ENCODE data around the gene FURIN.

Gene FURIN

GRCh38 chr15:90828111-90828510 is 40.3 kb upstream of the FURIN start:
- H3K27me3 ChIP-seq (replicated peaks; ENCODE audit: control insufficient read depth, insufficient read depth, low read length, poor library complexity, severe bottlenecking) = no peaks in the 10 kb centered on the region
- H3K27ac ChIP-seq (ENCODE audit: insufficient read depth, low read length, poor library complexity, severe bottlenecking) = no peak overlapping the region
- H3K4me3 ChIP-seq (ENCODE audit: insufficient read depth, low read depth, low read length, poor library complexity, severe bottlenecking) = no peak overlapping the region
- H3K36me3 ChIP-seq (ENCODE audit: control insufficient read depth, insufficient read depth, low read length) = no peaks in the 10 kb centered on the region
- H3K9me3 ChIP-seq (ENCODE audit: control insufficient read depth, low read length) = no peaks in the 10 kb centered on the region
- H3K4me1 ChIP-seq (ENCODE audit: control insufficient read depth, insufficient read depth, low read length, poor library complexity, severe bottlenecking) = no peaks in the 10 kb centered on the region
- no peak for DNase-seq

- no peak overlapping the region for H3K4me3 ChIP-seq (ENCODE audit: insufficient read depth, low read depth, low read length, poor library complexity, severe bottlenecking)
- no peaks in the 10 kb centered on the region for H3K9me3 ChIP-seq (ENCODE audit: control insufficient read depth, low read length)
- H3K36me3 ChIP-seq (ENCODE audit: control insufficient read depth, insufficient read depth, low read length) = no peaks in the 10 kb centered on the region
- no peak for DNase-seq
- no peak overlapping the region for H3K27ac ChIP-seq (ENCODE audit: insufficient read depth, low read length, poor library complexity, severe bottlenecking)
- no peaks in the 10 kb centered on the region for H3K4me1 ChIP-seq (ENCODE audit: control insufficient read depth, insufficient read depth, low read length, poor library complexity, severe bottlenecking)
- H3K27me3 ChIP-seq (replicated peaks; ENCODE audit: control insufficient read depth, insufficient read depth, low read length, poor library complexity, severe bottlenecking) = no peaks in the 10 kb centered on the region
Observed at GRCh38 chr15:90829126-90829525, 39.3 kb upstream of the FURIN start.

GRCh38 chr15:90829942-90830440 is 38.4 kb upstream of the FURIN start:
- H3K4me1 ChIP-seq (ENCODE audit: control insufficient read depth, insufficient read depth, low read length, poor library complexity, severe bottlenecking) = no peaks in the 10 kb centered on the region
- H3K27me3 ChIP-seq (replicated peaks; ENCODE audit: control insufficient read depth, insufficient read depth, low read length, poor library complexity, severe bottlenecking) = no peaks in the 10 kb centered on the region
- no peaks in the 10 kb centered on the region for H3K9me3 ChIP-seq (ENCODE audit: control insufficient read depth, low read length)
- no peak overlapping the region for H3K27ac ChIP-seq (ENCODE audit: insufficient read depth, low read length, poor library complexity, severe bottlenecking)
- no peak overlapping the region for H3K4me3 ChIP-seq (ENCODE audit: insufficient read depth, low read depth, low read length, poor library complexity, severe bottlenecking)
- DNase-seq = no peak
- no peaks in the 10 kb centered on the region for H3K36me3 ChIP-seq (ENCODE audit: control insufficient read depth, insufficient read depth, low read length)

GRCh38 chr15:90834626-90835025 is 33.8 kb upstream of the FURIN start:
- H3K4me1 ChIP-seq (ENCODE audit: control insufficient read depth, insufficient read depth, low read length, poor library complexity, severe bottlenecking) = peaks cover 20% of the 10 kb centered on the region
- no peaks in the 10 kb centered on the region for H3K36me3 ChIP-seq (ENCODE audit: control insufficient read depth, insufficient read depth, low read length)
- DNase-seq = no peak
- no peaks in the 10 kb centered on the region for H3K27me3 ChIP-seq (replicated peaks; ENCODE audit: control insufficient read depth, insufficient read depth, low read length, poor library complexity, severe bottlenecking)
- H3K9me3 ChIP-seq (ENCODE audit: control insufficient read depth, low read length) = no peaks in the 10 kb centered on the region
- no peak overlapping the region for H3K27ac ChIP-seq (ENCODE audit: insufficient read depth, low read length, poor library complexity, severe bottlenecking)
- H3K4me3 ChIP-seq (ENCODE audit: insufficient read depth, low read depth, low read length, poor library complexity, severe bottlenecking) = no peak overlapping the region

- Histone ChIP-seq H3K27me3 (replicated peaks; ENCODE audit: control insufficient read depth, insufficient read depth, low read length, poor library complexity, severe bottlenecking) (no peaks in the 10 kb centered on the region), H3K9me3 (ENCODE audit: control insufficient read depth, low read length) (no peaks in the 10 kb centered on the region), H3K4me3 (ENCODE audit: insufficient read depth, low read depth, low read length, poor library complexity, severe bottlenecking) (no peak overlapping the region), H3K27ac (ENCODE audit: insufficient read depth, low read length, poor library complexity, severe bottlenecking) (no peak overlapping the region), H3K36me3 (ENCODE audit: control insufficient read depth, insufficient read depth, low read length) (no peaks in the 10 kb centered on the region), H3K4me1 (ENCODE audit: control insufficient read depth, insufficient read depth, low read length, poor library complexity, severe bottlenecking) (peaks cover 24% of the 10 kb centered on the region)
- DNase-seq = no peak
Observed at GRCh38 chr15:90836296-90836871, 32.0 kb upstream of the FURIN start.

- H3K4me3 ChIP-seq (ENCODE audit: insufficient read depth, low read depth, low read length, poor library complexity, severe bottlenecking) = no peak overlapping the region
- H3K36me3 ChIP-seq (ENCODE audit: control insufficient read depth, insufficient read depth, low read length) = no peaks in the 10 kb centered on the region
- DNase-seq = no peak
- H3K9me3 ChIP-seq (ENCODE audit: control insufficient read depth, low read length) = no peaks in the 10 kb centered on the region
- peak overlapping the region; percentile 42 for H3K27ac ChIP-seq (ENCODE audit: insufficient read depth, low read length, poor library complexity, severe bottlenecking)
- H3K27me3 ChIP-seq (replicated peaks; ENCODE audit: control insufficient read depth, insufficient read depth, low read length, poor library complexity, severe bottlenecking) = no peaks in the 10 kb centered on the region
- peaks cover 24% of the 10 kb centered on the region for H3K4me1 ChIP-seq (ENCODE audit: control insufficient read depth, insufficient read depth, low read length, poor library complexity, severe bottlenecking)
Observed at GRCh38 chr15:90837094-90837493, 31.3 kb upstream of the FURIN start.

- Histone ChIP-seq H3K36me3 (ENCODE audit: control insufficient read depth, insufficient read depth, low read length) (no peaks in the 10 kb centered on the region), H3K4me3 (ENCODE audit: insufficient read depth, low read depth, low read length, poor library complexity, severe bottlenecking) (no peak overlapping the region), H3K27ac (ENCODE audit: insufficient read depth, low read length, poor library complexity, severe bottlenecking) (peak overlapping the region; percentile 64), H3K27me3 (replicated peaks; ENCODE audit: control insufficient read depth, insufficient read depth, low read length, poor library complexity, severe bottlenecking) (no peaks in the 10 kb centered on the region), H3K4me1 (ENCODE audit: control insufficient read depth, insufficient read depth, low read length, poor library complexity, severe bottlenecking) (peaks cover 24% of the 10 kb centered on the region), H3K9me3 (ENCODE audit: control insufficient read depth, low read length) (no peaks in the 10 kb centered on the region)
- DNase-seq = peak; percentile 77 to 87 (median 83)
Observed at GRCh38 chr15:90838139-90838538, 30.2 kb upstream of the FURIN start.

- H3K27me3 ChIP-seq (replicated peaks; ENCODE audit: control insufficient read depth, insufficient read depth, low read length, poor library complexity, severe bottlenecking) = no peaks in the 10 kb centered on the region
- no peak overlapping the region for H3K4me3 ChIP-seq (ENCODE audit: insufficient read depth, low read depth, low read length, poor library complexity, severe bottlenecking)
- peak overlapping the region; percentile 64 for H3K27ac ChIP-seq (ENCODE audit: insufficient read depth, low read length, poor library complexity, severe bottlenecking)
- DNase-seq = peak in 2 of 3 donors; percentile 19 to 32
- no peaks in the 10 kb centered on the region for H3K9me3 ChIP-seq (ENCODE audit: control insufficient read depth, low read length)
- peaks cover 24% of the 10 kb centered on the region for H3K4me1 ChIP-seq (ENCODE audit: control insufficient read depth, insufficient read depth, low read length, poor library complexity, severe bottlenecking)
- no peaks in the 10 kb centered on the region for H3K36me3 ChIP-seq (ENCODE audit: control insufficient read depth, insufficient read depth, low read length)
Observed at GRCh38 chr15:90838544-90838943, 29.8 kb upstream of the FURIN start.

- DNase-seq = no peak
- H3K9me3 ChIP-seq (ENCODE audit: control insufficient read depth, low read length) = no peaks in the 10 kb centered on the region
- peaks cover 24% of the 10 kb centered on the region for H3K4me1 ChIP-seq (ENCODE audit: control insufficient read depth, insufficient read depth, low read length, poor library complexity, severe bottlenecking)
- H3K27ac ChIP-seq (ENCODE audit: insufficient read depth, low read length, poor library complexity, severe bottlenecking) = no peak overlapping the region
- H3K4me3 ChIP-seq (ENCODE audit: insufficient read depth, low read depth, low read length, poor library complexity, severe bottlenecking) = no peak overlapping the region
- H3K36me3 ChIP-seq (ENCODE audit: control insufficient read depth, insufficient read depth, low read length) = no peaks in the 10 kb centered on the region
- H3K27me3 ChIP-seq (replicated peaks; ENCODE audit: control insufficient read depth, insufficient read depth, low read length, poor library complexity, severe bottlenecking) = no peaks in the 10 kb centered on the region
Observed at GRCh38 chr15:90839187-90840071, 29.0 kb upstream of the FURIN start.

GRCh38 chr15:90840157-90840855 is 28.1 kb upstream of the FURIN start:
- H3K4me3 ChIP-seq (ENCODE audit: insufficient read depth, low read depth, low read length, poor library complexity, severe bottlenecking) = no peak overlapping the region
- H3K27me3 ChIP-seq (replicated peaks; ENCODE audit: control insufficient read depth, insufficient read depth, low read length, poor library complexity, severe bottlenecking) = no peaks in the 10 kb centered on the region
- no peaks in the 10 kb centered on the region for H3K36me3 ChIP-seq (ENCODE audit: control insufficient read depth, insufficient read depth, low read length)
- H3K9me3 ChIP-seq (ENCODE audit: control insufficient read depth, low read length) = no peaks in the 10 kb centered on the region
- no peak for DNase-seq
- H3K27ac ChIP-seq (ENCODE audit: insufficient read depth, low read length, poor library complexity, severe bottlenecking) = no peak overlapping the region
- peaks cover 26% of the 10 kb centered on the region for H3K4me1 ChIP-seq (ENCODE audit: control insufficient read depth, insufficient read depth, low read length, poor library complexity, severe bottlenecking)

All from effector memory CD4-positive, alpha-beta T cell (primary cell).